AG04449 (cell line): ENCODE results near the gene FNDC3B.

ENCODE experiments used
- CTCF ChIA-PET: fragments of 350-600 bp; formaldehyde crosslinking; extraction: SDS; loops from one replicate; lab custom pipeline; 2021; ENCODE audit warnings: antibody characterized with exemption; lab: Yijun Ruan, JAX
- POLR2A ChIA-PET: fragments of 400-600, 350-600 bp; formaldehyde crosslinking; extraction: SDS; loops from one replicate; lab custom pipeline; 2020; ENCODE audit warnings: antibody characterized with exemption, inconsistent platforms; lab: Yijun Ruan, JAX
- DNase-seq: peaks from one replicate; pipeline ENCODE4 v3.0.0-alpha.2; 2010; ENCODE audit warnings: low read depth, low spot score
- H3K4me3 ChIP-seq: 2 replicates; pipeline ENCODE4 v1.5.1; 2011; ENCODE audit warnings: low read depth, mild to moderate bottlenecking, control low read depth, low read length
- TF ChIP-seq, protein P1 (sequence below): IDR thresholded peaks from one replicate; pipeline ENCODE4 v1.5.1; 2011; ENCODE audit warnings: mild to moderate bottlenecking, moderate library complexity, low read length, control low read depth, inconsistent platforms; ENCODE audit not compliant: insufficient read depth; ENCODE audit errors: missing control alignments

The FNDC3B gene

DNA sequence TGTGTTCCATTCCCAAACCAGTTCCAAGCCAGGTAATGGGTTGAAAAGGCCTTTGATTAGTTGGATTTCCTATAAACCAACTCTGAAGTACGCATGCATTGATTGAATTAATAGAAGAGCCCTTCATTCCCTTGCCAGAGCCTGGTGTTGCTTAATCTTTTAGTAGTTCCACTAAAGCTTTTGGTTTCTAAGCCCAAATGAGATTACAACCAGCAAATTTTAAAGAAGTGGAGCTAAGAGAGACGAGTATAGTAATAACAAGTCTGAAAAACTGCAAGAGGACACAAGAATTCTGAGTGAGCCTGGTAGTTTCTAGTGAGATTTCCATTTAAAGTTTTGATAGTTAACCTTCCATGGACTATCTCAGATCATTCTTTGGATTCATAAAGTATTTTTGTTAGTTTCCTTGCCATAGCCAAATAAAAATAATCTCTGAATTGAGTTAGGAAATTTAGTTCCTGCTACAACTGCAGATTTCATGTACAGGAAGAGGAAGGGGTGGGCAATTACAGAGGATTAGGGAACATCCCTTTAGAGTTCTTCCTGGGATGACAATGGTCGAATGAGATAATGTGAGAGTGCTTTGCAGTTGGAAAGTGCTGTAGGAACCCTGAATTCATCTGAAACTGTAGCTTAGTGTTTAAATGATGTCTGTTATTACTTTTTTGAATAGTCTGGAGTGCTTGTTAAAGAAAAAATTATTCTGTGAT lies 136.8 kb downstream of the FNDC3B start:
- no peak for DNase-seq
- H3K4me3 ChIP-seq = no peak overlapping the region
- TF ChIP-seq, protein P1, sequence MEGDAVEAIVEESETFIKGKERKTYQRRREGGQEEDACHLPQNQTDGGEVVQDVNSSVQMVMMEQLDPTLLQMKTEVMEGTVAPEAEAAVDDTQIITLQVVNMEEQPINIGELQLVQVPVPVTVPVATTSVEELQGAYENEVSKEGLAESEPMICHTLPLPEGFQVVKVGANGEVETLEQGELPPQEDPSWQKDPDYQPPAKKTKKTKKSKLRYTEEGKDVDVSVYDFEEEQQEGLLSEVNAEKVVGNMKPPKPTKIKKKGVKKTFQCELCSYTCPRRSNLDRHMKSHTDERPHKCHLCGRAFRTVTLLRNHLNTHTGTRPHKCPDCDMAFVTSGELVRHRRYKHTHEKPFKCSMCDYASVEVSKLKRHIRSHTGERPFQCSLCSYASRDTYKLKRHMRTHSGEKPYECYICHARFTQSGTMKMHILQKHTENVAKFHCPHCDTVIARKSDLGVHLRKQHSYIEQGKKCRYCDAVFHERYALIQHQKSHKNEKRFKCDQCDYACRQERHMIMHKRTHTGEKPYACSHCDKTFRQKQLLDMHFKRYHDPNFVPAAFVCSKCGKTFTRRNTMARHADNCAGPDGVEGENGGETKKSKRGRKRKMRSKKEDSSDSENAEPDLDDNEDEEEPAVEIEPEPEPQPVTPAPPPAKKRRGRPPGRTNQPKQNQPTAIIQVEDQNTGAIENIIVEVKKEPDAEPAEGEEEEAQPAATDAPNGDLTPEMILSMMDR = no peak
- ChIA-PET POLR2A (no interaction called here), CTCF (no interaction called here)

DNA sequence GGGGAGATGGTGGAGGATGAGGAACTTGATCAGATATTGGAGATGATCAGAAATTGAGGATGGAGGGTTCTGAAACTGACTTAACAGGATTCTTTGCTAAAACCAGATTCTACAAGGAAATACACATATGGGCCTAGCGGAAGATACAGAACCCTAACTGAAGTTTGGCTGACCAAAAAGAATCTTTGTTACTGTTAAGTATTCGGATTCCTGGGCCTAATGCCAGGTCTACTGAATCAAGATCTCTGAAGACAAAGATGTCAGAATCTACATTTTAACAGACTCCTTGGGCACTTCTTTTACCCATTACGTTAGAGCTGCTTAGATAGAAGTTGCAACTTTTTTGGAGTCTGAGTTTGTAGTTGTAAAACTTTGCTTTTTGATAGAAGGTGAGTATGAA lies 137.7 kb downstream of the FNDC3B start:
- POLR2A ChIA-PET = no interaction called here
- TF ChIP-seq, protein P1 = no peak
- DNase-seq = no peak
- no peak overlapping the region for H3K4me3 ChIP-seq
- CTCF ChIA-PET = interaction anchor here (1.0 kb wide), 1 partner anchor 25 kb away, joined by 3 read pairs; no protein-coding TSS in a partner anchor

DNA sequence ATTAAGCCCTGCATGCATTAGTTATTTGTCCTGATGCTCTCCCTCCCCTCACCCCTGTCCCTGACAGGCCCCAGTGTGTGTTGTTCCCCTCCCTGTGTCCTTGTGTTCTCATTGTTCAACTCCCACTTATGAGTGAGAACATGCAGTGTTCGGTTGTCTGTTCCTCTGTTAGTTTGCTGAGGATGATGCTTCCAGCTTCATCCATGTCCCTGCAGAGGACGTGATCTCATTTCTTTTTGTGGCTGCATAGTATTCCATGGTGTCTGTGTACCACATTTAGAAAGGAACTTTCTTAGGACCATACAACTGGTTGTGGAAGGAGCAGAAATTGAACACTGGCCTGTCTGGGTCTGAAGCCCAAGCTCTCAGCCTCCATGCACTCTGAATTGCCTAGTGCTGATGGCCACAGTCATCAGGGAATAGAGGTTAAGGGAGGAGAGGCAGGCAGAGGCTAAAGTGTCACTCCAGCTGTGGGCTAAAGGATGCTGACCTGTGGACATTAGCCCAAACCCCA lies 138.5 kb downstream of the FNDC3B start:
- ChIA-PET POLR2A (no interaction called here), CTCF (interaction anchor here (1.0 to 1.2 kb wide), 2 partner anchors 18 to 24 kb away, joined by 3 read pairs; no protein-coding TSS in a partner anchor)
- DNase-seq = no peak
- TF ChIP-seq, protein P1 = no peak
- H3K4me3 ChIP-seq = no peak overlapping the region

- no peak overlapping the region for H3K4me3 ChIP-seq
- CTCF ChIA-PET = no interaction called here
- TF ChIP-seq, protein P1 = no peak
- POLR2A ChIA-PET = no interaction called here
- DNase-seq = no peak
Measured at GRCh38 chr3:172179680-172180399, 140.5 kb downstream of the FNDC3B start.

- ChIA-PET CTCF (no interaction called here), POLR2A (no interaction called here)
- H3K4me3 ChIP-seq = no peak overlapping the region
- TF ChIP-seq, protein P1 = no peak
- no peak for DNase-seq
Measured at GRCh38 chr3:172180473-172180872, 141.1 kb downstream of the FNDC3B start.
